HEK293 (cell line): ENCODE measurements around the gene SYT14.
"Not testable (repeated sequence)": the region's sequence is repeated elsewhere in the genome, so short reads cannot be mapped to it uniquely, and the experiment has no call there.

ENCODE experiments used
- BCL11A ChIP-seq: fragments of 450-650 bp; formaldehyde crosslinking; IDR thresholded peaks from 2 replicates; pipeline ENCODE4 v1.5.1; 2016; ENCODE audit warnings: low read depth, missing biosample characterization, missing genetic modification characterization
- BCL11B ChIP-seq: fragments of 450-650 bp; formaldehyde crosslinking; IDR thresholded peaks from 2 replicates; pipeline ENCODE4 v1.5.1; 2016; ENCODE audit warnings: low read depth, missing biosample characterization, missing genetic modification characterization
- CTCF ChIP-seq: fragments of 450-650 bp; formaldehyde crosslinking; IDR thresholded peaks from 2 replicates; pipeline ENCODE4 v1.5.1; 2016; ENCODE audit warnings: missing biosample characterization, missing genetic modification characterization
- SCRT2 ChIP-seq: fragments of 450-650 bp; formaldehyde crosslinking; IDR thresholded peaks from 2 replicates; pipeline ENCODE4 v1.5.1; 2016; ENCODE audit warnings: missing biosample characterization, missing genetic modification characterization
- ZFP41 ChIP-seq: fragments of 450-650 bp; formaldehyde crosslinking; IDR thresholded peaks from 2 replicates; pipeline ENCODE4 v1.5.1; 2016; ENCODE audit warnings: missing biosample characterization, missing genetic modification characterization, borderline replicate concordance
- ZIC2 ChIP-seq: fragments of 450-650 bp; formaldehyde crosslinking; IDR thresholded peaks from 2 replicates; pipeline ENCODE4 v1.5.1; 2016; ENCODE audit warnings: missing biosample characterization, missing genetic modification characterization
- ZNF114 ChIP-seq: fragments of 450-650 bp; formaldehyde crosslinking; IDR thresholded peaks from 2 replicates; pipeline ENCODE4 v1.5.0; 2017; ENCODE audit warnings: missing biosample characterization, missing genetic modification characterization
- ZNF24 ChIP-seq: fragments of 450-650 bp; formaldehyde crosslinking; IDR thresholded peaks from 2 replicates; pipeline ENCODE4 v1.5.1; 2016; ENCODE audit warnings: missing biosample characterization, missing genetic modification characterization
- ZNF416 ChIP-seq: fragments of 450-650 bp; formaldehyde crosslinking; IDR thresholded peaks from 2 replicates; pipeline ENCODE4 v1.5.1; 2016; ENCODE audit warnings: missing biosample characterization, missing genetic modification characterization
- ZNF423 ChIP-seq: fragments of 450-650 bp; formaldehyde crosslinking; IDR thresholded peaks from 2 replicates; pipeline ENCODE4 v1.5.1; 2016; ENCODE audit warnings: missing biosample characterization, missing genetic modification characterization
- ZNF623 ChIP-seq: fragments of 450-650 bp; formaldehyde crosslinking; IDR thresholded peaks from 2 replicates; pipeline ENCODE4 v1.5.1; 2016; ENCODE audit warnings: missing biosample characterization, missing genetic modification characterization
- ZNF776 ChIP-seq: fragments of 450-650 bp; formaldehyde crosslinking; IDR thresholded peaks from 2 replicates; pipeline ENCODE4 v1.5.0; 2017; ENCODE audit warnings: missing biosample characterization, missing genetic modification characterization, borderline replicate concordance

GRCh38 chr1:210187849-210188606 lies 250.0 kb downstream of the SYT14 start:
- not testable (repeated sequence) for TF ChIP-seq CTCF (tag by site-specific recombination); ZNF416 (tag by site-specific recombination); SCRT2 (tag by site-specific recombination); ZNF623 (tag by site-specific recombination); ZNF114 (tag by site-specific recombination); ZNF776 (tag by site-specific recombination); BCL11A; ZFP41 (tag by site-specific recombination); ZNF24 (tag by site-specific recombination); ZNF423; ZIC2 (tag by site-specific recombination); BCL11B (tag by site-specific recombination)
